Measurements from ENCODE around the gene S100G.

- TF ChIP-seq CTCF (IDR thresholded peaks at IDR 0.05): peak; percentile 56 to 79 (median 68)
- no peak for TF ChIP-seq POLR2A (IDR thresholded peaks at IDR 0.05)
Measured at GRCh38 chrX:16695079-16695676, 45.2 kb downstream of the S100G start.

All from body of pancreas (tissue), 4 donors.